Gastroesophageal sphincter (tissue), 4 donors: ENCODE data around the gene CPHXL. TPM values are rescaled to one million over a fixed set of nuclear protein-coding genes. Genes with fewer than 3 reads are reported as not detected.

ENCODE experiments used
- ATAC-seq: fragments of 150-250 bp; one replicate; pipeline ENCODE4 v1.9.1; 2016; ENCODE audit warnings: mild to moderate bottlenecking, moderate library complexity
- H3K27ac ChIP-seq, 4 donors: fragments of 200-600 bp; sonication (generic) in 3 of 4; 1 replicate in 3 of 4; 2 replicates in 1 of 4; pipeline ENCODE4 v1.5.1; 2016 to 2019
- H3K27me3 ChIP-seq: fragments of 200-600 bp; sonication (generic); one replicate; pipeline ENCODE4 v1.5.1; 2019
- H3K36me3 ChIP-seq, 2 donors: fragments of 200-600 bp; sonication (generic); one replicate each; pipeline ENCODE4 v1.5.1; 2019; ENCODE audit warnings: control low read depth in 1 of 2
- H3K4me1 ChIP-seq, 3 donors: fragments of 200-600 bp; sonication (generic); 1 replicate in 2 of 3; 2 replicates in 1 of 3; pipeline ENCODE4 v1.5.1; 2016 to 2019; ENCODE audit warnings: control low read depth in 2 of 3
- H3K4me3 ChIP-seq, 2 donors: fragments of 200-600 bp; sonication (generic); one replicate each; pipeline ENCODE4 v1.5.1; 2019; ENCODE audit warnings: mild to moderate bottlenecking in 1 of 2, moderate library complexity in 1 of 2
- H3K9me3 ChIP-seq, 3 donors: fragments of 200-600 bp; sonication (generic); one replicate each; pipeline ENCODE4 v1.5.1; 2017 to 2019; ENCODE audit warnings: control low read depth in 2 of 3
- CTCF ChIP-seq, 4 experiments: fragments of 200-600 bp in 2 of 4; fragments of 450-650 bp in 2 of 4; sonication (generic) in 1 of 4; IDR thresholded peaks; one replicate each; pipeline ENCODE4 v1.5.1; 2017 to 2019; ENCODE audit warnings: antibody characterized with exemption in 4 of 4, mild to moderate bottlenecking in 2 of 4, moderate library complexity in 2 of 4
- EP300 ChIP-seq: sonication (generic); formaldehyde crosslinking; IDR thresholded peaks from one replicate; pipeline ENCODE4 v1.6.1; 2017; ENCODE audit warnings: antibody characterized with exemption, mild to moderate bottlenecking
- POLR2A ChIP-seq, 2 donors: fragments of 450-650 bp; IDR thresholded peaks; one replicate each; pipeline ENCODE4 v1.6.1; 2017; ENCODE audit warnings: antibody characterized with exemption in 2 of 2, mild to moderate bottlenecking in 2 of 2, moderate library complexity in 1 of 2
- POLR2AphosphoS5 ChIP-seq: sonication (generic); formaldehyde crosslinking; IDR thresholded peaks from one replicate; pipeline ENCODE4 v1.6.1; 2017; ENCODE audit warnings: antibody characterized with exemption
- WGBS, 2 donors: methylation state at CpG; one replicate each; pipeline ENCODE4 v1.1.5; 2018; ENCODE audit warnings: low coverage in 1 of 2; 5-methylcytosine and 5-hydroxymethylcytosine counted together
- total RNA-seq, 4 donors: library from RNA; depleted of rRNA; stranded (reverse); fragments of >200 nt; gene quantifications; one replicate each; pipeline ENCODE4 v1.1.0, GENCODE V29; 2016

CPHXL gene
- total RNA-seq, result not detected

DNA sequence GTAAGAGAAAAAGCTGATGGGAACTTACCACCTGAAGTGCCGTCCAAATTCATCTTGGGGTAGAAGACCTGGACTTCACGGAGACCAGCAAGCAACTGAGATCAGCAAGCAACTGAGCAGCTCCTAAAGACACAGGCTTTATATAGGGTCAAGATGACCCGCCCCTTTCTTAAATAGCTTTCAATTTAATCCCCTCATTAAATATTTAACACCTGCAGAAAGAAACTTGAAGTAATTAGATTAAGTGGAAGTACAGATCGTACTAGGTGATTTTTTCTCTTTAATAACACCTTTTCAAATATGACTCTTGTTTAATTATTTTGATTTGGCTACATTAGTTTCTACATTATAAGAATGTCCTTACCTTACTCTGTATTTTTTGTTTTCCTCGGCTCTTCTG is at the start of gene CPHXL:
Gene CPHXL (minus strand): TSS at position 101 of the 400 bp plus-strand sequence. CDS start 48 bp downstream, at position 53.
- H3K27ac ChIP-seq, result no peak within 1 kb of the TSS
- no peaks in the 10 kb centered on the region for H3K4me1 ChIP-seq
- H3K4me3 ChIP-seq, result no peak within 1 kb of the TSS
- no peak for ATAC-seq
- H3K27me3 ChIP-seq, result no peaks in the 10 kb centered on the region
- no peak for TF ChIP-seq CTCF (IDR thresholded peaks at IDR 0.05)
- TF ChIP-seq EP300, result no peak
- no peak for TF ChIP-seq POLR2A (IDR thresholded peaks at IDR 0.05)
- 88 to 92% methylated on average over 3 to 5 of the region's 5 CpGs for WGBS, 2 donors
- H3K36me3 ChIP-seq, result no peaks in the 10 kb centered on the region
- no peaks in the 10 kb centered on the region for H3K9me3 ChIP-seq

- TF ChIP-seq POLR2AphosphoS5 (no peak), CTCF (IDR thresholded peaks at IDR 0.05) (no peak), POLR2A (IDR thresholded peaks at IDR 0.05) (no peak), EP300 (no peak)
- Histone ChIP-seq H3K36me3 (no peaks in the 10 kb centered on the region), H3K27me3 (peaks cover 3% of the 10 kb centered on the region), H3K9me3 (no peaks in the 10 kb centered on the region), H3K4me1 (no peaks in the 10 kb centered on the region), H3K27ac (no peak overlapping the region), H3K4me3 (no peak overlapping the region)
- 35 to 50% methylated on average over 1 of the region's 1 CpG for WGBS, 2 donors
- ATAC-seq, result no peak
Measured at GRCh38 chr16:75774197-75774596, 47.9 kb upstream of the CPHXL start.

- no peak for ATAC-seq
- Histone ChIP-seq H3K27ac (no peak overlapping the region), H3K36me3 (no peaks in the 10 kb centered on the region), H3K4me1 (no peaks in the 10 kb centered on the region), H3K27me3 (no peaks in the 10 kb centered on the region), H3K4me3 (no peak overlapping the region), H3K9me3 (no peaks in the 10 kb centered on the region)
- TF ChIP-seq EP300, result no peak
- no peak for TF ChIP-seq CTCF (IDR thresholded peaks at IDR 0.05)
- no peak for TF ChIP-seq POLR2AphosphoS5
- TF ChIP-seq POLR2A (IDR thresholded peaks at IDR 0.05), result no peak
Measured at GRCh38 chr16:75770051-75770450, 43.8 kb upstream of the CPHXL start.

GRCh38 chr16:75764154-75764768 is 38.0 kb upstream of the CPHXL start:
- Histone ChIP-seq H3K27ac (peak overlapping the region in 1 of 4 donors; percentile 31), H3K36me3 (no peaks in the 10 kb centered on the region), H3K4me1 (peaks cover 0 to 8% (median 0%) of the 10 kb centered on the region in 3 donors), H3K27me3 (no peaks in the 10 kb centered on the region), H3K4me3 (no peak overlapping the region), H3K9me3 (no peaks in the 10 kb centered on the region)
- 25 to 28% methylated on average over 6 to 7 of the region's 7 CpGs for WGBS, 2 donors
- TF ChIP-seq CTCF (IDR thresholded peaks at IDR 0.05) (peak; percentile 61 to 88 (median 76)), POLR2A (IDR thresholded peaks at IDR 0.05) (no peak), EP300 (no peak)
- ATAC-seq, result peak; percentile 87

- ATAC-seq, result no peak
- peaks cover 0 to 8% (median 0%) of the 10 kb centered on the region in 3 donors for H3K4me1 ChIP-seq
- no peaks in the 10 kb centered on the region for H3K27me3 ChIP-seq
- H3K9me3 ChIP-seq, result no peaks in the 10 kb centered on the region
- H3K27ac ChIP-seq, result no peak overlapping the region
- H3K36me3 ChIP-seq, result no peaks in the 10 kb centered on the region
- no peak overlapping the region for H3K4me3 ChIP-seq
- WGBS, 2 donors, result 60 to 66% methylated on average over 3 of the region's 3 CpGs
- TF ChIP-seq EP300 (no peak), POLR2A (IDR thresholded peaks at IDR 0.05) (no peak), POLR2AphosphoS5 (no peak), CTCF (IDR thresholded peaks at IDR 0.05) (no peak)
Measured at GRCh38 chr16:75763204-75763603, 36.9 kb upstream of the CPHXL start.
